Kidney epithelial cell (primary cell): Measurements from ENCODE around the gene PPP6R3. TPM values are rescaled to one million over a fixed set of nuclear protein-coding genes. Genes with fewer than 3 reads are reported as not detected.

Source experiments
- DNase-seq: peaks from one replicate; pipeline ENCODE4 v3.0.0-alpha.2; 2010; ENCODE audit warnings: low read depth
- H3K27me3 ChIP-seq: 2 replicates; pipeline ENCODE4 v1.6.0; 2011; ENCODE audit warnings: low read length; ENCODE audit not compliant: control insufficient read depth, insufficient read depth
- H3K36me3 ChIP-seq: 2 replicates; pipeline ENCODE4 v1.5.1; 2011; ENCODE audit warnings: low read length; ENCODE audit not compliant: control insufficient read depth, insufficient read depth
- H3K4me3 ChIP-seq: 2 replicates; pipeline ENCODE4 v1.5.1; 2011; ENCODE audit warnings: low read depth, mild to moderate bottlenecking, control low read depth, low read length
- total RNA-seq: library from RNA; depleted of rRNA; stranded (reverse); fragments of >200 nt; gene quantifications from 2 replicates; pipeline ENCODE4 v1.2.3, GENCODE V29; 2015
- TF ChIP-seq, protein P1 (sequence below): IDR thresholded peaks from 2 replicates; pipeline ENCODE4 v1.5.1; 2011; ENCODE audit warnings: mild to moderate bottlenecking, moderate library complexity, low read length, control low read depth, inconsistent platforms; ENCODE audit not compliant: insufficient read depth, poor library complexity, severe bottlenecking

PPP6R3 gene
- total RNA-seq, 1 donor from 2014 or later = 71.7 TPM

DNA sequence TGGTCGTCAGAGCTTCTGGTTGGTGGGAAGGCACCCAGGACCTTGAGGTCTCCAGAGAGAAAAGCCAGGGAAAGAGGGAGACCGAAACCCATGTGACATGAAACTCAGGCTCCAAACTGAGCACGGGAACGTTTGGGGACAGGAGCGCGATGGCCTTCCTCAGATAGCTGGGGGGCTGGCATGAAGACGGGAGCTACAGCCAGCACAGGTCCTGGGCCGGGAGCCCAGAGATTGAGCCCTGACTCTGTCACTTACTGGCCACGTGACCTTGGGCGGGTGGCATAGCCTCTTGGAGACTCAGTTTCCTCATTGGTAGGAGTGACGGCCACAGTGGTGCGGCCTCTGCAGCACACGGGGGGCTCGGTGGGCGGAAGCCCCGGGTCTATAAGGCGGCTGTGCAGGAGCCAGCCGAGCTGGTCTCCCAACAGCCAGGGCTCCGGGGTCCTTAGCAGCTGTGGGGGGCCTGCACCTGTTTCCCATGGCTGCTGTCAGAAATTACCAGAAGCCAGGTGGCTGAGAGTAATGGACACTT lies 36.4 kb upstream of the PPP6R3 start:
- H3K27me3 ChIP-seq = no peaks in the 10 kb centered on the region
- no peak for DNase-seq
- peaks cover 1% of the 10 kb centered on the region for H3K36me3 ChIP-seq
- no peak overlapping the region for H3K4me3 ChIP-seq
- TF ChIP-seq, protein P1, sequence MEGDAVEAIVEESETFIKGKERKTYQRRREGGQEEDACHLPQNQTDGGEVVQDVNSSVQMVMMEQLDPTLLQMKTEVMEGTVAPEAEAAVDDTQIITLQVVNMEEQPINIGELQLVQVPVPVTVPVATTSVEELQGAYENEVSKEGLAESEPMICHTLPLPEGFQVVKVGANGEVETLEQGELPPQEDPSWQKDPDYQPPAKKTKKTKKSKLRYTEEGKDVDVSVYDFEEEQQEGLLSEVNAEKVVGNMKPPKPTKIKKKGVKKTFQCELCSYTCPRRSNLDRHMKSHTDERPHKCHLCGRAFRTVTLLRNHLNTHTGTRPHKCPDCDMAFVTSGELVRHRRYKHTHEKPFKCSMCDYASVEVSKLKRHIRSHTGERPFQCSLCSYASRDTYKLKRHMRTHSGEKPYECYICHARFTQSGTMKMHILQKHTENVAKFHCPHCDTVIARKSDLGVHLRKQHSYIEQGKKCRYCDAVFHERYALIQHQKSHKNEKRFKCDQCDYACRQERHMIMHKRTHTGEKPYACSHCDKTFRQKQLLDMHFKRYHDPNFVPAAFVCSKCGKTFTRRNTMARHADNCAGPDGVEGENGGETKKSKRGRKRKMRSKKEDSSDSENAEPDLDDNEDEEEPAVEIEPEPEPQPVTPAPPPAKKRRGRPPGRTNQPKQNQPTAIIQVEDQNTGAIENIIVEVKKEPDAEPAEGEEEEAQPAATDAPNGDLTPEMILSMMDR = no peak

DNA sequence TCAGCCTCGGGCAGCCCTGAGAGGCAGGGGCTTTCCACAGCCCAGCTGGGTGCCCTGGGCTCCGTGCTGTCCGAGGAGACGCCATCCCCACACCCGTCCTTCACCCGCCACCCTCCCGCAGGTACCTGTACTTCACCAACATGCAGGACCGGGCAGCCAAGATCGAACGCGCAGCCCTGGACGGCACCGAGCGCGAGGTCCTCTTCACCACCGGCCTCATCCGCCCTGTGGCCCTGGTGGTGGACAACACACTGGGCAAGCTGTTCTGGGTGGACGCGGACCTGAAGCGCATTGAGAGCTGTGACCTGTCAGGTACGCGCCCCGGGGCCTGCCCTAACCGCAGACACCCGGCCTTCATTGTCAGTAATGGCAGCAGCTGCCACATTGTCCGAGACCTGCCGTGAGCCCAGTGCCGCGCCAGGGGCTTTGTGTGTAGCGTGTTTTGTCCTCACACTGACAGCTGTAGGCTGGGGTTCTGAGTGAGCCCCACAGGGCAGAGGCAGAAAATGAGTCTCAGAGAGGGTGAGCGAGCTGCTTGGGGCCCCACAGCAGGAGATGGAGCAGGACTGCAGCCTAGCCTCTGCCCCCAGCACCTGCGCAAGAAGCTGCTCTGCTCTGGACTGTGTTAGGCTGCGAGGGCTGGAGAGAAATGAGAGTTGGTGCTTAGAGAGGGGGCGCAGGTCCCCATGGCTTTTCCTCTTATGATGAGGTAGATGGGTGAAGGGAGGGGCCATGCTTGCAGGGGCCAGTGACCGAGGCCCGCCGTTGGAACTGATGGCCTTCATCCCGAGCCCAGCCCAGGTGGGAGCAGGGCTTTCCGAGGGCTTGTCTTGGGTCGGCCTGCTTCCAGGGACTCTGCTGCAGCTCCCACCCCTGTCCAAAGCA lies 35.3 kb upstream of the PPP6R3 start:
- TF ChIP-seq, protein P1 = no peak
- Histone ChIP-seq H3K27me3 (no peaks in the 10 kb centered on the region), H3K4me3 (no peak overlapping the region), H3K36me3 (no peaks in the 10 kb centered on the region)
- DNase-seq = no peak

DNA sequence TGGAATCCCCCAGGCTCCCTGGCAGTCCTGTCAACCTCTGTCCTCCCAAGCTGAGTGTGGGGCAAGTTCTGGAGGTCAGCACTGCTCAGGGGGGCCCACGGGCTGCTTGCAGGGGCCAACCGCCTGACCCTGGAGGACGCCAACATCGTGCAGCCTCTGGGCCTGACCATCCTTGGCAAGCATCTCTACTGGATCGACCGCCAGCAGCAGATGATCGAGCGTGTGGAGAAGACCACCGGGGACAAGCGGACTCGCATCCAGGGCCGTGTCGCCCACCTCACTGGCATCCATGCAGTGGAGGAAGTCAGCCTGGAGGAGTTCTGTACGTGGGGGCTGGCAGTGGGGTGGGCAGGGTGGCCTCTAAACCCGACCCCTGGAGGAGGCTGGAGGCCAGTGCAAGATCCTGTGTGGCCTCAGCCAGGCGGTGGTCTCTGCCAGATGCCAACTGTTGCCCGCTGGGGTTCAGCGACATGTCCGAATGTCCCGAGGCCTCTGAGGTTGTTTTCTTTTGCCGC lies 34.6 kb upstream of the PPP6R3 start:
- H3K36me3 ChIP-seq = peaks cover 1% of the 10 kb centered on the region
- TF ChIP-seq, protein P1 = no peak
- DNase-seq = no peak
- no peaks in the 10 kb centered on the region for H3K27me3 ChIP-seq
- H3K4me3 ChIP-seq = no peak overlapping the region

DNA sequence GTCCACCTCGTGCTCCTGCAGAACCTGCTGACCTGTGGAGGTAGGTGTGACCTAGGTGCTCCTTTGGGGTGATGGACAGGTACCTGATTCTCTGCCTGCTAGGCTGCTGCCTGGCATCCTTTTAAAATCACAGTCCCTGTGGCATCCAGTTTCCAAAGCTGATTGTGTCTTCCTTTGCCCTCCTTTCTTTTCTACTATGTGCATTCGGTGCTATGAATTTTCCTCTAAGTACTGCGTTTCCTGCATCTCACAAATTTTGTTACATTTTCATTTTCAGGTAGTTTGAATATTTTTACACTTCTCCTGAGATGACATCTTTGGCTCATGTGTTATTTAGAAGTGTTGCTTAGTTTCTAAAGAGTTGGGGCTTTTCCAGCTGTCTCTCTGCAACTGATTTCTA lies 30.9 kb upstream of the PPP6R3 start:
- DNase-seq = no peak
- Histone ChIP-seq H3K4me3 (no peak overlapping the region), H3K36me3 (peaks cover 1% of the 10 kb centered on the region), H3K27me3 (no peaks in the 10 kb centered on the region)
- TF ChIP-seq, protein P1 = no peak

DNA sequence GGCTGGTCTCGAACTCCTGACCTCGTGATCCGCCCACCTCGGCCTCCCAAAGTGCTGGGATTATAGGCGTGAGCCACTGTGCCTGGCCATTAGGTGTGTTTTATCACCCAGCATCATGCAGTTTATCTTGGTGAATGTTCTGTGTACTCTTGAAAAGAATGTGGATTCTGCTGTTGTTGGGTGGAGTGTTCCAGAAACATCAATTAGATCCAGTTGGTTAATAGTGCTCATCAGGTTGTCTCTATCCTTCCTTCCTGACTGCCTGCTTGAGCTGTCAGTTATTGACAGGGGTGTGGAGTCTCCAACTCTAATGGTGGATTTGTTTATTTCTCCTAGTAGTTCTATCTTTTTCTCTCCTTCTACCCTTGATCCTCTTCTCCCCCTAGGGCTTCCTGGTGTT lies 30.2 kb upstream of the PPP6R3 start:
- peaks cover 1% of the 10 kb centered on the region for H3K36me3 ChIP-seq
- TF ChIP-seq, protein P1 = no peak
- H3K27me3 ChIP-seq = no peaks in the 10 kb centered on the region
- H3K4me3 ChIP-seq = no peak overlapping the region
- DNase-seq = no peak
